ENCODE measurements around the gene SPATA19.

Gene SPATA19

DNA sequence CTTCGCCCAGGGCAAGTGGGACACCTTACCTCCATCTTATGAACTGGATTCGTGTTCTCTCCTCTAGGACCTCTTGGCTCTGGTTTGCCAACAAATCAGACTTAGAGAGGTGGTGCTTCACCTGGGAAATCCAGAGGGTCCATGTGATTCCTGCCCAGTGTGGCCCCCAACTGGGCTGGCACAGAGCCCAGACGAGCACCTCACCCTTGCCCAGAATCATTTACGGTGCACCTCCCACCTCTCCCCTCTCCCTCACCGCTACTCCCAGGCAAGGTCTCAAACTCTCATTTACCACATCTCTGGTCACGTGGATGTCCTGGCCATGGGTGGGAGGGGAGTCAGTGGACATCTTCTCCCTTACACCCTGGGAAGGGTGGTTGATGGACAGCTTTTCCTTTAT, 1.1 kb downstream of the SPATA19 start:
- DNase-seq (ENCODE audit: insufficient read length, low spot score): no peak
- TF ChIP-seq POLR2A (IDR thresholded peaks at IDR 0.05; ENCODE audit: low read depth, low read length): no peak
- no peak for FAIRE-seq

DNA sequence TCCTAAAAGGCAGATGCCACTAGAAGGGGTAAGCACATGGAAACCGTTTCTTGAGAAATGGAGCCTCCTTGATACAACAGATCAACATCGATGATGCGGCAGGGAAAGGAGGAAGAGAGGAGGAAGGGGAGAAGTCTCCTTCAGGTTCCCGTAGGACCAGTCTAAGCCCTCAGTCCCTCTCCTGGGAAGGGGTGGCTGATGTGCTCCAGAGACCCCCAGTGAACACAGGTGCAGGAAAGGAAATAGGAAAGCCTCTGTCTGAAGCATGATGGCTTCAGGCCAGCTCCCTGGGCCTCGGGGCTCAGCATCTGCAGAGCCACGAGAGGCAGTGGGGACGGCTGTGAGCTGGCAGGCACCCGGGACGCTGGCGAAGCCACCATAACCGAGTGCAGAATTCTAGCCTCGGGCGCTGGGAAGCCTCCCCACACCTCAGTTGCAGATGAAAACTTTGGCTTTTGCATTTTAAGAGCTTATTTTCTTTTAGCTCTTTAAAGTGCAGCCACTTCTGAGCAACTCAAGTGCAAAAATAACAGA, 1.8 kb downstream of the SPATA19 start:
- no peak for DNase-seq (ENCODE audit: insufficient read length, low spot score)
- no peak for FAIRE-seq
- no peak for TF ChIP-seq POLR2A (IDR thresholded peaks at IDR 0.05; ENCODE audit: low read depth, low read length)

DNA sequence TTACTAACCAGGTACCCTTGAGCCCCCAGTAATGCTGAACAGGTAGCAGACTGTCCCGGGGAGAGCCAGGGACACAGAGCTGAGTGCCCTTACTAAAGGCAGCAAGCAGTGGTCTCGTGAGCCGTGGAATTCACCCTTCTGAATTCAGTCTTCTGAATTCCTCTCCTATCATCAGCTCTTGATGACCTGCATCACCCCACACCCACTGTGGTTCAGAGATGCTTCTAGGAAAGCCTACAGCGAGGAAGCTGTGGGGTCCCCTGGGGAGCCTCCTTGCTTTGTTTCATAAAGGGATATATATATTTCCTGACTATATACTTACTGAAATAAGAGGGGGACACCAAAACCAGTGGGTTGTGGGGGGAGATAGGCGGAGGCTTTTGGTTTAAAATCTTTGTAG, 2.6 kb downstream of the SPATA19 start:
- no peak for TF ChIP-seq POLR2A (IDR thresholded peaks at IDR 0.05; ENCODE audit: low read depth, low read length)
- no peak for DNase-seq (ENCODE audit: insufficient read length, low spot score)
- FAIRE-seq: no peak

DNA sequence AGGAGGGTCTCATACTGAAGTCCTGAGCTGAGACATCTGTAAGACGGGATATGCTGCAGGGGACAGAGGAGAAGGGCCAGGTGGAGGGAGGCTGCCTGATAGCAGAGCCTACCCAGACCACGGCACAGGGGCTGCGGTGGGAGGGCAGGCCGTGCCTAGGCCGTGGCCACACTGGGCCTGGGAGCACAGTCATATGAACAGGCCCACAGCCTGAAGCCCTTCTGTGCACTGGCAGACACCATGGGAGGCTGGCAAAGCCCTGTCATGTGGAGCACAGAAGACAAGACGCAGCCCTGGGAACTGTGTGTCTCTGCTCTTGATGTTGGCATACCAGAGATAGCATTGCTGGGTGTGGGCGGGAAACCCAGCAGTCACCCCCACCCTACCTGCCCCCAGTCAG, 3.3 kb downstream of the SPATA19 start:
- no peak for TF ChIP-seq POLR2A (IDR thresholded peaks at IDR 0.05; ENCODE audit: low read depth, low read length)
- no peak for FAIRE-seq

DNA sequence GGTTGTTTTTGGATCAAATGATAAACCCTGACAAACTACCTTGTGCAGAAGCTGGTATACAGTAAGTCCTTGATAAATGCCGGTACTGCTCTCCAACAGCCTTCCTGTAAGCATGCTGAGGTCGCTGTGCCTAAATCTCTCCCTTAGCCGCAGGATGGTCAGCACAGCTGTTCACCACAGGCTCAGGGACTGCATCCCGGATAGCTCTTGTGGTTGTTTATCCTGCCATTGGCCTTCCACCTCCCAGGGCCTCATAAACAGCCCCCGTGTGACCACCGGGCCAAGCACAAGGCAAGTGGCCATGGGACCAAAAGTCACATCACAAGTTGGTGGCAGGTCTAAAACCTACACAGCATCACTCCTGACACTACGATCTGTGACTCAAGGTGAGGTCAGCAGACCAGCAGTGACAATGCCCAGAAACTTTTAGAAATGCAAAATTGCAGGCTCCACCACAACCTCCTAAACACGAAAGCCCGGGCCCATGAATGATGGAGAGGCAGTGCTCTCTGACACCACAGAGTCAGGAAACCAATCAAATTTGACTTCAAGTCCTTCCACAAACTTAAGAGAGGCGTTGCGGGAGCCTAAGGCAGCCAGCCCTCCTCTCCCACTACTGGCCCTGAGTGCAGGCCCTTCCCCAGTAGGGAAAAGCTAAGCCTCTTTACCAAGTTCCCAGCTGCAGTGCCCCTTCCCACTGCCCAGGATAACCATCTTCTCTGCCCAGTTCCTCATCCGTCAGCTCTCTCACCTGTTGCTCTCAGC, 3.9 kb downstream of the SPATA19 start:
- no peak for TF ChIP-seq POLR2A (IDR thresholded peaks at IDR 0.05; ENCODE audit: low read depth, low read length)
- FAIRE-seq: no peak
- no peak for DNase-seq (ENCODE audit: insufficient read length, low spot score)

More for the DNA sequence above, 3.3 kb downstream of the SPATA19 start:
- DNase-seq (ENCODE audit: insufficient read length, low spot score): no peak

DNA sequence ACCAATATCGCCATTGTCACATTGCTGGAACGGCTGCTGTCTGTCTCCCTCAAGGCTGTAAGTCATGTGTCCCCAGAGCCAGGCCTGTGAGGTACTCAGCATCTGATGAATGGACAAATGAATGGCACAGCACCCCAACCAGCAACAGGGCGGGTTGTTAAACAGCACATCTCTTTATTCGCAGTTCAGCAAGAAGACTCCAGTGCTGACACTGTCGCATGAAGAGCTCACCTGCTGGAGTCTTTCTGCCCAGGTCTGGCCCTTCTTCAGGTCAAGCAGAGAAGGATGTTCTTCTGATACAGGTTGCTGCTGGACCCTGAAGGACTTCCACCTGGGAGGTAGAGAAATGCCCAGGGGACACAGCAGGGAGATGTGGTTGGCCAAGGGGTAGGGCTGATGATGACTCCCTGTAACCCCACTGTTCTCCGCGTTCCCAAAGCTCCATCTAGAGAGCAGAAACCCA, 4.8 kb downstream of the SPATA19 start:
- FAIRE-seq: no peak
- TF ChIP-seq POLR2A (IDR thresholded peaks at IDR 0.05; ENCODE audit: low read depth, low read length): no peak
- DNase-seq (ENCODE audit: insufficient read length, low spot score): no peak

DNA sequence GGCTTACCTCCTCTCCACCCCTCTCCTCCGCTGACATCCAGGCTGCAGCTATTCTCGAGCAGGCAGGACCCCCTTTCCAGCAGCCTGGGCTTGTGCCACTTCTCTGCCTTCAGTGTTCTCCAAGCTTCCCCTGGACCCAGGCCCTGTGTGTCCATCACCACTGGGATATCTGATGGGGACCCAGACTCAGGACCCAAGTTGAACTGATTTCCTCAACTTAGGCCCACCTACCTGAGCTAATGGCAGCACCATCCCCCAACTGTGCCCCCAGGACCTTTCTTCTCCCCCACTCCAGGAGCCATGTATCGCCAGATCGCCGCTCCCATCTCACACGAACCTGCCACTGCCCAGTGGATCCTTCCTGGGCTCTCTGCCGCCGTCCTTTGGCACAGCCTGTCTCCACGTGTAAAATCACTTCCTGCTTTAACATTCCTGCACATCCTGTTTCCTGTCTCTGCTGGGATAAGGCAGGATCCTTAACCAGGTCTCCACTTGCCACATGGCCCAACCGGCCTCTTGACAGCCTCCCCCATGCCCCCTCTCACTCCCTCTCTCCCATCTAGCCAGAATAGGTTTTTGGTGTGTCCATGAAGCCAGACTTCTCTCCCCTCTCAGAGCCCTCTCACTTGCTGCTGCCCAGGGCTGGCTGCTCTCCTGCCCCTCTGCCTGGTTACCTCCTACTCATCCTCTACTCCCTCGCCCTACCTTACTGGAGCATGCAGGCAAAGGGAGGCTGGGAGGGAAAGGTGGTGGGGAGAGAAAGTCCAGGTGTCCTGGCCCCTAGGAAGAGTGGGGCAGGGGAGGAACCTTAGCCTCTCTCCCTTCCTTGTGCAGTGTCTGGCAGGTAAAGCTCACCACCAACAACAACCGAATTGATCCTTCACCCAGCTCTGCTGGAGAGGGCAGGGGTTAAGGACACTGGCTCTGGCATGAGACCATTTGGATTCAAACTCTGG, 9.4 kb downstream of the SPATA19 start:
- TF ChIP-seq POLR2A (IDR thresholded peaks at IDR 0.05; ENCODE audit: low read depth, low read length): no peak
- FAIRE-seq: no peak
- no peak for DNase-seq (ENCODE audit: insufficient read length, low spot score)

DNA sequence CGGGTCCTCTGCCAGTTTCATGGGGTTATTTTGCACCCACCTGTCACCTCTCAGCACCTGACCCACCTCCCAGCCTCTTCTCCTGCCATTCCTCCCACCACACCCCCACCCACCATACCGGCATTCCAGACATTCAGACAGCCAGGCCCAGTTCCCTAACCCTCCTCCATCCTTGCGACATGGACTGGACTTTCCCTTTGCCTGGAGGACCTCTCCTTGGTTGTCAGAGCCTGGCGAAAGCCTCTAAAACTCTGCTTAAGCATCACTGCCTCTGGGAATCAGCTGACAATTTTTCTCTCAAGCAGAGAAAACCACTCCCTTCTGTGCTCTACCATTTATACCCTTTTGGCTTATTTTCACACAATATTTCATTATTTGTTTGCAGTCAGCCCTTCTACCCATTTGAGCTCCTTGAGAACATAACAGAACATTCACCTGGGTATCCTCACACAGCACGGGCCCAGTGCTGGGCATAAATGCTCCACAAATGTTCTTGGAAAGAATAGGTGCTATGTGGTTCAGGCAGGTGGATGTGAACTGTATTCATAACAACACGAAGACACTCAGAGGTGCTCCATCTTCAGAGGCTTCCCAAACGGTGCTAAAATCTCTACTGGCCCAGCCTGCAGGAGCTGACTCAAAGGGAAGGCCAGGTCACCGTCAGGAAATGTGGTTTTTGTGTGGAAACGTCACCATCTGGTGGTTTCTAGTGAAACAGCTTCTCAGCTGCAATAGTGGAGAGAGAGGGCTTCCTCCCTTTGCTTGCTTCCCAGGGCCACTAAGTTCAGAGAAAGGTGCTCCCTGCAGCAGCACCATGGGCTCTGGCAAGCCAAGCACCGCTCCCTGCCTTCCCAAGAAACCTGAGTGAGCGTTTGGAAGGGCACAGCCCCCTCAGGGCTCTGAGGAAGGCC, 10.4 kb downstream of the SPATA19 start:
- DNase-seq (ENCODE audit: insufficient read length, low spot score): peak; percentile 69
- peak; percentile 68 for FAIRE-seq
- no peak for TF ChIP-seq POLR2A (IDR thresholded peaks at IDR 0.05; ENCODE audit: low read depth, low read length)

DNA sequence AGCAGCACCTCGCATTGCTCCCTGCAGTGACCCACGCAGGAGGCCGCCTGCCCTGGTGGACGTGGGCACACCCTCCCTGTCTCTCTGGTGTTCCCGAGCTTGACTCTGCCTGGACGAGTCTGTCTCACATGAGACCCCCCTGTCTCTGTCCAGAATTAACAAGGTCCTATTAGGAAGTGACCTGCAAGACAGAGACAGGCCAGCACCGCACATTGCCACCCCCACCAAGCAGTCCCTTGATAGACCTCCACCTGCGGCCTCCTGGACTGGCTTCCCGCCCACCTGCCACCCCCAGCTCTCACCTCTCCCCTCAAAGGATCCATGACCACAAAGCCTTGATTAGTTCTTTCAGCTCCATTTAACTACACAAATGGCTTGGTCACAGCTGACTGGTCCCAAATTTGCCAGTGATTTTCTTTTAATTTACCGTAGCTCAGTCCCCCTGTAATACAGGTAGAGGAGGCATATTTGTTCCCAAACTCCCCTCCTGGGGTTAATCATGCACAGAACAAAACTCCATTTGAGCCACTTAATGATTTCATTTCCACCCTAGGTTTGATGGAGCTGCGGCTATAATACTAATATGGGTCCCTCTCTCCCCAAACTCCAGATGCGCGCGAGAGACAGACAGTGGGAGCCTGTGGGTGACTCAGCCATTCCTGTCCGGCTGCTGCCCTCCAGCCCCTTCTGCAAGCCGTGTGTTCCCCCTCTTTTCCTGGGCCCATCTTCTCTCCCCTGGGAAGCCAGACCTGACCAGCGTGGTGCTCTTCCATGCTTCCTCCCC, 11.2 kb downstream of the SPATA19 start:
- no peak for TF ChIP-seq POLR2A (IDR thresholded peaks at IDR 0.05; ENCODE audit: low read depth, low read length)
- DNase-seq (ENCODE audit: insufficient read length, low spot score) (no peak), FAIRE-seq (no peak)

DNA sequence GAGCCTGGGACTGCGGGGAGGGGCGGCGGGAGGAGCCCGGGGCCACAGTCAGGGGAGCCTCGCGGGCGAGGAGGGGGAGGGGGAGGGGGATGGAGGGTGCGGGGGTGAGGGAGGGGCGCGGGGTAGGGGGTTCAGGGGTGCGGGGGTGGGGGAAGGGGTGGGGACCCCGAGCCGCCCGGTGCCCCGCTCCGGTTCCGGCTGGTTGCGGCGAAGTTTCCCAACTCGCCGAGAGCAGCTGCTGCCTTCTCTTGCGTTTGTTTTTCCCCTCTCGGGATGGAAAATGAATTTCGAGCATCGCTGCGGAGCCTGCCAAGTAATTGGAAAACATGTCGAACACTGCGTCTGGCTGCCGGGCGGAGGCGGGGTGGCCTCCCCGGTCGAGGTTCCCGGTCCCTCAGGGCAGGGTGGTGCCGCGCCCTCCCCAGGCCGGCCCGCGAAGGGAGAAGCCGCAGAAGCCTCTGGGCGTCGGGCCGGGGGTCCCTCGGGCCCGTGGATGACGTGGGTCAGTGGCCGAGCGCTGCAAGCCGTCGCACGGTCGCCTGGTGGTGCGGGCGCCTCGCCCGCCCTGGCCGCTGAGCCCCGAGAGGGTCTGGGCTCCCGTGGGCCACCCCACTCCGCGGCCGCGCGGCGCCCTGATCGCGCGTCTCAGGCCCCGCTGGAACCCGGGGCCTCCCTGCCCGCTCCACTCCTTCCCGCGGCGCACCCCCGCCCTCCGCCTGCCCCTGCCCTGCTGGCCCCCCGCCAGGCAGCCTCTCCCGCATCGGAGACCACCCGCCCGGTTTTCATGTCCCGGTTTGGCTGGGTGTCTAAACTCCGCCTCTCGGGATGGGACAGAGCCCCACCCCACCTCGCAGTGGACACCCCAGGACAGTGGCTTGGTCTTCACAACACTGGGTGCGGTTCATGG, 12.1 kb downstream of the SPATA19 start:
- FAIRE-seq (no peak), DNase-seq (ENCODE audit: insufficient read length, low spot score) (no peak)
- no peak for TF ChIP-seq POLR2A (IDR thresholded peaks at IDR 0.05; ENCODE audit: low read depth, low read length)

DNA sequence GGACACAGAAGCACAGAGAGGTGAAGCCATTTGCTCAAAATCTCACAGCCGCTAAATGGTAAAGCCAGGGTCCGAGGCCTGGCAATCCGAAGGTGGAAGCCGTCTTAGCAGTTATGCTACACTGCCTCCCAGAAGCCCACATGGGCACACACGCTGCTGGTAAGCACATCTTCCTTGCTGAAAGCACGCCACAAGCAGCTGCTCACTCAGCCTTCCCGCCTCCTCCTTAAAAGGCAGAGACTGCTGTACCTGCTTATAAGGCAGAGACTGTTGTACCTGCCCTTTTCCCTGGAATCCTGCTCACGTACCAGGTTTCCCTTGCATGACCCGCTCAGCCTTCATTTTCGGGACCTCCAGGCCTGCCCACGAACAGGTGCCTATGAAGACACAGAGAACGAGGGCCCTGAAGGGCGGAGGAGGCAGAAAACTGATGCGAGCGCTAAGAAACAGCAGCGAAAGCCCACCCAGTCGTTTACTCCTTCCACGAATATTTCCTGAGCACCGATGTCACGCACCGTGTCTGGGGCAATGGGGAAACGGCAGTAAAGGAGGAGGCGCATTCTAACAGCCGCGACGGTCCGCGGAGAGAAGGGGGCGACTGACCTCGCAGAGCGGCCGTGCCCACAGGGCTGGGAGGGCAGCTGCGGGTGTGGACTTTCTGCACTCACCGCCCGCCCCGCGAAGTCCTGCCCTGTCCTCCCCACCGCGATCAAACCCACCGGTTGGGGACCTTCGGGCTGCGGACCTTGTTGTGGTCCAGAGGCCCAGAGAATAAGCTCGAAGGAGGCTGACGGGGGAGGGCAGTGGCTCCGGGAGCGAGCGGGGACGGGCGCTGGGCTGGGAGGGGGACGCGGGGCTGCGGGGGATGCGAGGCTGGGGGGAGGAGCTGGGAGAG, 13.0 kb downstream of the SPATA19 start:
- DNase-seq (ENCODE audit: insufficient read length, low spot score) (no peak), FAIRE-seq (no peak)
- TF ChIP-seq POLR2A (IDR thresholded peaks at IDR 0.05; ENCODE audit: low read depth, low read length): no peak

Data from H54 (cell line).